ENCODE results near the gene PVALB.

Gene PVALB

GRCh38 chr22:36807627-36808026, 9.2 kb downstream of the PVALB start:
- no peaks in the 10 kb centered on the region for H3K9me3 Mint-ChIP-seq
- no peak overlapping the region for H3K4me3 Mint-ChIP-seq
- no peaks in the 10 kb centered on the region for H3K27me3 Mint-ChIP-seq
- no peak overlapping the region for H3K27ac Mint-ChIP-seq
- H3K36me3 Mint-ChIP-seq: no peaks in the 10 kb centered on the region
- peaks cover 27% of the 10 kb centered on the region for H3K4me1 Mint-ChIP-seq

GRCh38 chr22:36806835-36807234, 10.0 kb downstream of the PVALB start:
- Mint-ChIP-seq H3K4me3 (no peak overlapping the region), H3K9me3 (no peaks in the 10 kb centered on the region), H3K27ac (peak overlapping the region; percentile 17), H3K36me3 (no peaks in the 10 kb centered on the region), H3K4me1 (peaks cover 27% of the 10 kb centered on the region), H3K27me3 (no peaks in the 10 kb centered on the region)

GRCh38 chr22:36803358-36803757, 13.5 kb downstream of the PVALB start:
- H3K36me3 Mint-ChIP-seq: no peaks in the 10 kb centered on the region
- H3K9me3 Mint-ChIP-seq: no peaks in the 10 kb centered on the region
- no peak overlapping the region for H3K4me3 Mint-ChIP-seq
- H3K27me3 Mint-ChIP-seq: peaks cover 1% of the 10 kb centered on the region
- H3K27ac Mint-ChIP-seq: no peak overlapping the region
- H3K4me1 Mint-ChIP-seq: peaks cover 18% of the 10 kb centered on the region

GRCh38 chr22:36798674-36799066, 18.2 kb downstream of the PVALB start:
- H3K27ac Mint-ChIP-seq: peak overlapping the region; percentile 51
- peaks cover 1% of the 10 kb centered on the region for H3K27me3 Mint-ChIP-seq
- H3K4me3 Mint-ChIP-seq: no peak overlapping the region

GRCh38 chr22:36797911-36798673, 18.7 kb downstream of the PVALB start:
- H3K36me3 Mint-ChIP-seq: no peaks in the 10 kb centered on the region
- no peak overlapping the region for H3K27ac Mint-ChIP-seq
- H3K27me3 Mint-ChIP-seq: peaks cover 1% of the 10 kb centered on the region
- H3K4me3 Mint-ChIP-seq: no peak overlapping the region
- H3K4me1 Mint-ChIP-seq: no peaks in the 10 kb centered on the region
- H3K9me3 Mint-ChIP-seq: no peaks in the 10 kb centered on the region

More at GRCh38 chr22:36798674-36799066, 18.2 kb downstream of the PVALB start:
- no peaks in the 10 kb centered on the region for H3K4me1 Mint-ChIP-seq
- no peaks in the 10 kb centered on the region for H3K9me3 Mint-ChIP-seq
- H3K36me3 Mint-ChIP-seq: no peaks in the 10 kb centered on the region

GRCh38 chr22:36797374-36797773, 19.5 kb downstream of the PVALB start:
- peaks cover 1% of the 10 kb centered on the region for H3K27me3 Mint-ChIP-seq

GRCh38 chr22:36796552-36797175, 20.2 kb downstream of the PVALB start:
- Mint-ChIP-seq H3K27me3 (peaks cover 1% of the 10 kb centered on the region), H3K9me3 (no peaks in the 10 kb centered on the region), H3K4me1 (no peaks in the 10 kb centered on the region), H3K36me3 (no peaks in the 10 kb centered on the region), H3K4me3 (no peak overlapping the region), H3K27ac (no peak overlapping the region)

More at GRCh38 chr22:36797374-36797773, 19.5 kb downstream of the PVALB start:
- Mint-ChIP-seq H3K36me3 (no peaks in the 10 kb centered on the region), H3K27ac (no peak overlapping the region), H3K4me1 (no peaks in the 10 kb centered on the region), H3K4me3 (no peak overlapping the region), H3K9me3 (no peaks in the 10 kb centered on the region)

- H3K4me1 Mint-ChIP-seq: no peaks in the 10 kb centered on the region
- H3K27me3 Mint-ChIP-seq: no peaks in the 10 kb centered on the region
- H3K36me3 Mint-ChIP-seq: no peaks in the 10 kb centered on the region
- H3K27ac Mint-ChIP-seq: no peak overlapping the region
- H3K4me3 Mint-ChIP-seq: no peak overlapping the region
- H3K9me3 Mint-ChIP-seq: no peaks in the 10 kb centered on the region
Observed at GRCh38 chr22:36795633-36796032, 21.2 kb downstream of the PVALB start.

GRCh38 chr22:36790648-36791047, 26.2 kb downstream of the PVALB start:
- Mint-ChIP-seq H3K9me3 (no peaks in the 10 kb centered on the region), H3K27me3 (no peaks in the 10 kb centered on the region), H3K4me1 (no peaks in the 10 kb centered on the region), H3K27ac (no peak overlapping the region), H3K4me3 (no peak overlapping the region), H3K36me3 (no peaks in the 10 kb centered on the region)

GRCh38 chr22:36787204-36787988, 29.4 kb downstream of the PVALB start:
- no peak overlapping the region for H3K27ac Mint-ChIP-seq
- H3K4me3 Mint-ChIP-seq: no peak overlapping the region
- no peaks in the 10 kb centered on the region for H3K36me3 Mint-ChIP-seq
- H3K9me3 Mint-ChIP-seq: no peaks in the 10 kb centered on the region
- peaks cover 5% of the 10 kb centered on the region for H3K4me1 Mint-ChIP-seq
- H3K27me3 Mint-ChIP-seq: no peaks in the 10 kb centered on the region

GRCh38 chr22:36783743-36784142, 33.1 kb downstream of the PVALB start:
- no peak overlapping the region for H3K4me3 Mint-ChIP-seq

GRCh38 chr22:36781656-36782627, 34.9 kb downstream of the PVALB start:
- H3K4me3 Mint-ChIP-seq: no peak overlapping the region
- H3K9me3 Mint-ChIP-seq: no peaks in the 10 kb centered on the region
- peaks cover 27% of the 10 kb centered on the region for H3K4me1 Mint-ChIP-seq
- peak overlapping the region; percentile 43 for H3K27ac Mint-ChIP-seq
- H3K36me3 Mint-ChIP-seq: no peaks in the 10 kb centered on the region
- H3K27me3 Mint-ChIP-seq: no peaks in the 10 kb centered on the region

More at GRCh38 chr22:36783743-36784142, 33.1 kb downstream of the PVALB start:
- Mint-ChIP-seq H3K27ac (no peak overlapping the region), H3K27me3 (no peaks in the 10 kb centered on the region), H3K4me1 (peaks cover 15% of the 10 kb centered on the region), H3K9me3 (no peaks in the 10 kb centered on the region), H3K36me3 (no peaks in the 10 kb centered on the region)

- Mint-ChIP-seq H3K27ac (peak overlapping the region; percentile 72), H3K4me1 (peaks cover 41% of the 10 kb centered on the region), H3K27me3 (no peaks in the 10 kb centered on the region)
Observed at GRCh38 chr22:36778020-36778419, 38.8 kb downstream of the PVALB start.

GRCh38 chr22:36776722-36777121, 40.1 kb downstream of the PVALB start:
- Mint-ChIP-seq H3K27me3 (no peaks in the 10 kb centered on the region), H3K9me3 (no peaks in the 10 kb centered on the region), H3K4me1 (peaks cover 29% of the 10 kb centered on the region), H3K27ac (peak overlapping the region; percentile 96), H3K36me3 (peaks cover 3% of the 10 kb centered on the region), H3K4me3 (peak overlapping the region; percentile 95)

More at GRCh38 chr22:36778020-36778419, 38.8 kb downstream of the PVALB start:
- Mint-ChIP-seq H3K9me3 (no peaks in the 10 kb centered on the region), H3K4me3 (no peak overlapping the region), H3K36me3 (no peaks in the 10 kb centered on the region)

All from activated naive CD4-positive, alpha-beta T cell treated with anti-CD3 and anti-CD28 coated beads, Interleukin-2, amount 50 U/mL, for 24 hours (primary cell).